HepG2 (cell line): ENCODE data around the gene HENMT1. TPM values are rescaled to one million over a fixed set of nuclear protein-coding genes. Genes with fewer than 3 reads are reported as not detected.
A peak's percentile ranks its signal among the peaks of the same experiment; 100 is the strongest.

ENCODE experiments used
- ATAC-seq: fragments of 200-7000 bp; cut with Tn5 transposase; 3 replicates; pipeline ENCODE4 v1.9.1; 2020; ENCODE audit warnings: mild to moderate bottlenecking, moderate library complexity
- BruUV-seq: library from RNA; stranded (reverse); fragments of 400-500 nt; replicated peaks from 2 replicates; lab custom pipeline; 2021; lab: Mats Ljungman, UMichigan
- CTCF ChIA-PET: fragments of 300-600 bp; formaldehyde crosslinking; extraction: SDS; loops from one replicate; lab custom pipeline; 2021; ENCODE audit warnings: low total read pairs, inconsistent platforms, low intra/inter-chr PET ratio; lab: Yijun Ruan, JAX
- POLR2A ChIA-PET: fragments of 350-600 bp; sonication (Branson Sonifier 250); formaldehyde crosslinking; loops from one replicate; lab custom pipeline; 2020; ENCODE audit warnings: antibody characterized with exemption, inconsistent platforms; lab: Yijun Ruan, JAX
- DNase-seq: peaks from one replicate; pipeline ENCODE4 v3.0.0-alpha.2; 2015; ENCODE audit warnings: low spot score
- FAIRE-seq: peaks from 3 replicates; lab custom pipeline; 2011; peaks lifted over from hg19 to GRCh38; lab: Jason Lieb, UNC
- H2AFZ ChIP-seq: one replicate; pipeline ENCODE4 v1.6.1; 2011; ENCODE audit warnings: low read length, inconsistent platforms
- H3K27ac ChIP-seq: fragments of 300-600 bp; 3 replicates; pipeline ENCODE4 v1.8.0; 2011; ENCODE audit warnings: mixed run types, mild to moderate bottlenecking, mixed read lengths, low read length, inconsistent platforms; ENCODE audit not compliant: insufficient read depth; ENCODE audit errors: extremely low read length
- H3K27me3 ChIP-seq, 2 experiments: fragments of 200-600 bp in 1 of 2; 2 replicates in 1 of 2; 3 replicates in 1 of 2; pipeline versions ENCODE4 v1.6.0 to v1.8.0; 2011; ENCODE audit warnings: low read length in 2 of 2, mild to moderate bottlenecking in 2 of 2, moderate library complexity in 2 of 2, inconsistent platforms in 1 of 2; ENCODE audit not compliant: insufficient read depth in 2 of 2, control insufficient read depth in 1 of 2
- H3K36me3 ChIP-seq, 2 experiments: fragments of 200-600 bp in 1 of 2; replicated peaks in 1 of 2; 2 replicates in 1 of 2; 3 replicates in 1 of 2; pipeline versions ENCODE4 v1.5.1 to v1.8.0; 2011; ENCODE audit warnings: low read length in 2 of 2, inconsistent platforms in 1 of 2; ENCODE audit not compliant: insufficient read depth in 2 of 2, control insufficient read depth in 1 of 2
- H3K4me1 ChIP-seq: 2 replicates; pipeline ENCODE4 v1.5.1; 2012; ENCODE audit warnings: low read length, inconsistent platforms; ENCODE audit not compliant: insufficient read depth
- H3K4me2 ChIP-seq: 2 replicates; pipeline ENCODE4 v1.6.0; 2011; ENCODE audit warnings: low read depth, low read length, inconsistent platforms
- H3K4me3 ChIP-seq, 3 experiments: fragments of 200-600 bp in 1 of 3; sonication (generic), shearing (Covaris generic) in 1 of 3; replicated peaks in 1 of 3; 2 replicates each; pipeline ENCODE4 v1.5.1; 2011 to 2016; ENCODE audit warnings: low read length in 3 of 3, inconsistent platforms in 2 of 3, low read depth in 2 of 3, mild to moderate bottlenecking in 2 of 3, control low read depth in 1 of 3, mixed read lengths in 1 of 3; ENCODE audit not compliant: insufficient read depth in 1 of 3
- H3K79me2 ChIP-seq: one replicate; pipeline ENCODE4 v1.6.1; 2011; ENCODE audit warnings: low read length, inconsistent platforms; ENCODE audit not compliant: insufficient read depth
- H3K9ac ChIP-seq: 2 replicates; pipeline ENCODE4 v1.6.0; 2011; ENCODE audit warnings: mild to moderate bottlenecking, low read depth, low read length, inconsistent platforms; ENCODE audit not compliant: insufficient read depth
- H3K9me3 ChIP-seq: 2 replicates; pipeline ENCODE4 v1.5.1; 2012; ENCODE audit warnings: mild to moderate bottlenecking, low read length
- H4K20me1 ChIP-seq: 2 replicates; pipeline ENCODE4 v1.6.0; 2011; ENCODE audit warnings: inconsistent platforms, mild to moderate bottlenecking, low read length, moderate library complexity; ENCODE audit not compliant: insufficient read depth
- MAFF ChIP-seq: IDR thresholded peaks from 2 replicates; pipeline ENCODE4 v1.6.1; 2011; ENCODE audit warnings: low read depth, low read length, improper control_type of control experiment
- MAFK ChIP-seq, 2 experiments: IDR thresholded peaks in 1 of 2; conservative IDR thresholded peaks in 1 of 2; 2 replicates each; pipeline ENCODE4 v1.6.1; 2011; ENCODE audit warnings: improper control_type of control experiment in 2 of 2, low read length in 2 of 2
- RFX5 ChIP-seq: IDR thresholded peaks from 2 replicates; pipeline ENCODE4 v1.6.1; 2011; ENCODE audit warnings: low read depth, low read length, improper control_type of control experiment
- ZNF101 ChIP-seq: sonication (generic); formaldehyde crosslinking; IDR thresholded peaks from 2 replicates; pipeline ENCODE4 v1.4.0; 2020; ENCODE audit warnings: mild to moderate bottlenecking, low read depth, missing genetic modification reagents, borderline replicate concordance
- ZNF605 ChIP-seq: sonication (generic); formaldehyde crosslinking; IDR thresholded peaks from 2 replicates; pipeline ENCODE4 v1.8.0; 2022; ENCODE audit warnings: mild to moderate bottlenecking, missing genetic modification reagents
- in situ Hi-C: cut with HindIII; loops from 2 replicates; pipeline ENCODE4 v1.10.0; 2017; ENCODE audit warnings: low pct_unique_long_range_greater_than_20kb; ENCODE audit not compliant: extremely low pct_ligation_motif_present
- intact Hi-C: fragments of 100-400 bp; cut with micrococcal nuclease; formaldehyde crosslinking; loops from one replicate; pipeline ENCODE4 v1.10.0; 2022; ENCODE audit not compliant: unreplicated experiment
- polyA plus RNA-seq, 8 experiments: library from polyadenylated mRNA; depleted of rRNA in 3 of 8; stranded (reverse) in 7 of 8; unstranded in 1 of 8; fragments of >200 nt; fragmentation: Illumina TruSeq in 4 of 8; extraction: Trizol in 4 of 8; gene quantifications; 2 replicates each; pipeline versions ENCODE4 v1.2.1 to v1.2.3, GENCODE V29; 2011 to 2016; ENCODE audit warnings: low read depth in 4 of 8, missing spikeins in 1 of 8, mixed read lengths in 1 of 8; ENCODE audit not compliant: insufficient read depth in 1 of 8
- total RNA-seq, 5 experiments: library from RNA; depleted of rRNA; stranded (reverse); fragments of >200 nt; fragmentation: Illumina TruSeq; extraction: Trizol; gene quantifications; 2 replicates each; pipeline ENCODE4 v1.2.3, GENCODE V29; 2016; ENCODE audit warnings: low read depth in 1 of 5
- TF ChIP-seq, protein P1 (sequence below): IDR thresholded peaks from 2 replicates; pipeline ENCODE4 v1.6.1; 2012; ENCODE audit warnings: low read depth, low read length, improper control_type of control experiment

HENMT1 gene
- total and polyA plus RNA-seq, 2 of the 13 experiments (the other 11 are each of a cell fraction or from before 2014, with no cell fraction given) = not detected

DNA sequence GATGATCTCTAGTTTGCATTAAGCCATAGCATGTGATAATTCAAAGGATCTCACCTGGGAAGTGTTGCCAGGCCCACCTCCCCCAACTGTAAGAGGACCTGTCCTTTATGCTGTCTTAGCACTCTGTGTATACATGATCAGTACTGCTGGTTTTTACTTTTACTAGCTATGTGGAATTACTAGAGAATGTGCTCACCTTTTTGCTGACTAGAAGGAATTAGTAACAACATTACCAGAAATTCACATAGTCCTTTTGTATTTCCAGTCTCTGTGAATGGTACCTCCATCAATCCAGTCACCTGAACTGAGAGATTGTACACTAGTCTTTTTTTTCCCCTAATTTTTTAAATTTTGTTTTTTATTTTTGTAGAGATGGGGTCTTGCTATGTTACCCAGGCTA, 54.4 kb downstream of the HENMT1 start:
- no TSS peak for BruUV-seq
- Histone ChIP-seq H3K27ac (no peak overlapping the region), H2AFZ (no peak overlapping the region), H4K20me1 (no peaks in the 10 kb centered on the region)
- ATAC-seq = no peak
- no peak for FAIRE-seq
- TF ChIP-seq MAFK (conservative IDR thresholded peaks at IDR 0.05 in 1 of 2, IDR thresholded peaks at IDR 0.05 in 1 of 2; ENCODE audit: low read length in 2 of 2) (peak; percentile 56 to 71), MAFF (peak; percentile 44; the same call in 1 of the 2 replicates)
- TF ChIP-seq, protein P1, sequence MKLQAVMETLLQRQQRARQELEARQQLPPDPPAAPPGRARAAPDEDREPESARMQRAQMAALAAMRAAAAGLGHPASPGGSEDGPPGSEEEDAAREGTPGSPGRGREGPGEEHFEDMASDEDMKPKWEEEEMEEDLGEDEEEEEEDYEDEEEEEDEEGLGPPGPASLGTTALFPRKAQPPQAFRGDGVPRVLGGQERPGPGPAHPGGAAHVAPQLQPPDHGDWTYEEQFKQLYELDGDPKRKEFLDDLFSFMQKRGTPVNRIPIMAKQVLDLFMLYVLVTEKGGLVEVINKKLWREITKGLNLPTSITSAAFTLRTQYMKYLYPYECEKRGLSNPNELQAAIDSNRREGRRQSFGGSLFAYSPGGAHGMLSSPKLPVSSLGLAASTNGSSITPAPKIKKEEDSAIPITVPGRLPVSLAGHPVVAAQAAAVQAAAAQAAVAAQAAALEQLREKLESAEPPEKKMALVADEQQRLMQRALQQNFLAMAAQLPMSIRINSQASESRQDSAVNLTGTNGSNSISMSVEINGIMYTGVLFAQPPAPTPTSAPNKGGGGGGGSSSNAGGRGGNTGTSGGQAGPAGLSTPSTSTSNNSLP = no peak
- TF ChIP-seq, all 625 proteins: peak for 2
- H3K9me3 ChIP-seq = no peaks in the 10 kb centered on the region
- H3K36me3 ChIP-seq = no peaks in the 10 kb centered on the region
- in situ Hi-C loops (no loop called here), intact Hi-C loops (no loop called here)
- ChIA-PET POLR2A (no interaction called here), CTCF (no interaction called here)
- H3K27me3 ChIP-seq = no peaks in the 10 kb centered on the region
- H3K79me2 ChIP-seq = no peaks in the 10 kb centered on the region
- H3K4me2 ChIP-seq = no peak overlapping the region
- H3K4me1 ChIP-seq = no peaks in the 10 kb centered on the region
- no peak for DNase-seq
- H3K9ac ChIP-seq = no peak overlapping the region
- no peak overlapping the region for H3K4me3 ChIP-seq

- H2AFZ ChIP-seq = no peak overlapping the region
- H3K79me2 ChIP-seq = no peaks in the 10 kb centered on the region
- no peak overlapping the region for H3K9ac ChIP-seq
- CTCF ChIA-PET = no interaction called here
- no peak for ATAC-seq
- no peaks in the 10 kb centered on the region for H3K27me3 ChIP-seq
- no peaks in the 10 kb centered on the region for H3K36me3 ChIP-seq
- H3K4me1 ChIP-seq = no peaks in the 10 kb centered on the region
- no peak overlapping the region for H3K27ac ChIP-seq
- in situ Hi-C loops = no loop called here
- no peak overlapping the region for H3K4me2 ChIP-seq
- intact Hi-C loops = no loop called here
- no peaks in the 10 kb centered on the region for H3K9me3 ChIP-seq
- H3K4me3 ChIP-seq = no peak overlapping the region
- FAIRE-seq = no peak
- DNase-seq = no peak
- no peaks in the 10 kb centered on the region for H4K20me1 ChIP-seq
- TF ChIP-seq ZNF605 (CRISPR knock-in tag) (no peak), ZNF101 (no peak), RFX5 (no peak)
- BruUV-seq = no TSS peak
- POLR2A ChIA-PET = no interaction called here
These were observed 55.3 kb downstream of the HENMT1 start for GRCh38 chr1:108605633-108606032.
